Melanocyte of skin (primary cell): ENCODE results near the gene ZBED1. TPM values are rescaled to one million over a fixed set of nuclear protein-coding genes. Genes with fewer than 3 reads are reported as not detected.

Experiments used
- total RNA-seq, 2 donors: library from RNA; depleted of rRNA; stranded (reverse); fragments of >200 nt; gene quantifications; 2 replicates each; pipeline ENCODE4 v1.2.3, GENCODE V29; 2012

Gene ZBED1
- total RNA-seq = 10 to 100 TPM; 44.0 to 45.0 TPM

DNA sequence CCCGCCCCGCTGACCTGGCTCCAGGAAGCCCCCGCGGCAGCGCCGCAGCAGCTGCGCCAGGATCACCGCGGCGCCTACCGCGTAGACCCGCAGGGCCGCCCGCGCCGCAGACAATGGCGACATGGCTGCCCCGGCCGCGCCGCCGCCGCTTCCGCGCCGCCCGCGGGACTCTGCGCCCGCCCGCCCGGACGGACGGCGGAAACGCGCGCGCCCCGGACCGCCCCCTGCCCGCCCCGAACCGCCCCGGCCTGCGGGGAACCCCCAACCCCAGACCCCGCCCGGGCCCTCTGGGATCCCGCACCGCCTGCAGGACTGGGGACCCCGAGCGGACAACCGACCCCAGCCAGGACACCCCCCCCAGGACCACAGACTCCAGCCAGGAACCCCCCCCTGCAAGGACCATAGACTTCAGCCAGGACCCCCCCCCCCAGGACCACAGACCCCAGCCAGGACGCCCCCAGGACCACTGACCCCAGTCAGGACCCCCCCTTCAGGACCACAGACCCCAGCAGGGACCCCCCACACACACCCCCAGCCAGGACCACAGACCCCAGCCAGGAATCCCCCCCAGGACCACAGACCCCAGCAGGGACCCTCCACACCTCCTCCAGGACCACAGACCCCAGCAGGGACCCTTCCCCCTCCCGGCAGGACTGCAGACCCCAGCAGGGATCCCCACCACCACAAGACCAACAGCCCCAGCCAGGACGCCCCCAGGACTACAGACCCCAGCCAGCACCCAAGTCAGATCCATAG lies at the start of gene ZBED1, which contains the start of gene DHRSX:
ZBED1 (minus strand) TSS at position 174 of the 756 bp plus-strand sequence. CDS start 10,257 bp downstream, outside the sequence.
DHRSX (minus strand) TSS at position 174 of the 756 bp plus-strand sequence; CDS start at position 123, 51 bp downstream.

Other genes starting within 250 kb of the ZBED1 start
- 10 to 100 TPM; 24.3 to 45.4 TPM for gene DHRSX, start within 50 bp of the ZBED1 start, total RNA-seq
- gene CD99, start 190.3 kb upstream of the ZBED1 start, total RNA-seq = 100 to 1,000 TPM; 205 to 364 TPM